Heart right ventricle (tissue), 16 donors: ENCODE results near the gene MYT1. TPM values are rescaled to one million over a fixed set of nuclear protein-coding genes. Genes with fewer than 3 reads are reported as not detected.
A peak's percentile ranks its signal among the peaks of the same experiment; 100 is the strongest.
"Not testable (repeated sequence)": the region's sequence is repeated elsewhere in the genome, so short reads cannot be mapped to it uniquely, and the experiment has no call there.

Source experiments
- ATAC-seq, 8 donors: fragments of 200-7000 bp; cut with Tn5 transposase; one replicate each; pipeline ENCODE4 v1.9.1; 2020; ENCODE audit warnings: mild to moderate bottlenecking in 8 of 8, moderate library complexity in 8 of 8, moderate number of reproducible peaks in 1 of 8
- DNase-seq, 2 donors: peaks; one replicate each; pipeline ENCODE4 v3.0.0-alpha.2; 2020
- H3K27ac ChIP-seq, 10 donors: fragments of 200-600 bp; sonication (generic) in 2 of 10; one replicate each; pipeline versions ENCODE4 v1.5.0 to v1.8.0; 2020 to 2022; ENCODE audit warnings: mild to moderate bottlenecking in 3 of 10
- H3K27me3 ChIP-seq, 7 donors: fragments of 200-600 bp; one replicate each; pipeline ENCODE4 v1.8.0; 2021 to 2022; ENCODE audit warnings: mild to moderate bottlenecking in 2 of 7
- H3K36me3 ChIP-seq, 9 donors: fragments of 200-600 bp; sonication (generic) in 1 of 9; one replicate each; pipeline versions ENCODE4 v1.5.0 to v1.8.0; 2020 to 2022; ENCODE audit warnings: mild to moderate bottlenecking in 2 of 9
- H3K4me1 ChIP-seq, 9 donors: fragments of 200-600 bp; sonication (generic) in 1 of 9; one replicate each; pipeline versions ENCODE4 v1.5.0 to v1.8.0; 2020 to 2022; ENCODE audit warnings: mild to moderate bottlenecking in 4 of 9
- H3K4me3 ChIP-seq, 10 donors: fragments of 200-600 bp; sonication (generic) in 2 of 10; one replicate each; pipeline versions ENCODE4 v1.5.0 to v1.8.0; 2020 to 2022; ENCODE audit warnings: mild to moderate bottlenecking in 7 of 10, moderate library complexity in 2 of 10
- H3K9me3 ChIP-seq, 11 donors: fragments of 200-600 bp in 10 of 11; sonication (generic) in 2 of 11; one replicate each; pipeline versions ENCODE4 v1.5.0 to v1.8.0; 2013 to 2022; ENCODE audit warnings: mild to moderate bottlenecking in 2 of 11, control low read depth in 1 of 11, moderate library complexity in 1 of 11
- WGBS, 2 donors: extraction: QIAGEN DNeasy Blood & Tissue Kit; methylation state at CpG; one replicate each; pipeline ENCODE4 v1.1.7; 2013; ENCODE audit warnings: inconsistent platforms in 1 of 2; 5-methylcytosine and 5-hydroxymethylcytosine counted together
- intact Hi-C, 10 donors: fragments of 100-400 bp; cut with DNase I; formaldehyde crosslinking; loops; one replicate each; pipeline versions ENCODE4 v1.11.1 to v1.14.2; 2022
- polyA plus RNA-seq, 2 donors: library from polyadenylated mRNA; stranded (reverse); fragments of 200-250 nt; gene quantifications; one replicate each; pipeline ENCODE4 v1.2.3, GENCODE V29; 2013
- total RNA-seq, 10 donors: library from RNA; stranded (reverse); fragmentation: NEBNext Ultra II Directional in 3 of 10; extraction: Animal tissue kit (Norgen Biotek cat#: 25700) in 3 of 10; gene quantifications; one replicate each; pipeline versions ENCODE4 v1.2.1 to v1.2.4, GENCODE V29; 2021 to 2023
- TF ChIP-seq, protein P1 (sequence below), 9 donors: fragments of 200-600 bp; sonication (generic) in 2 of 9; IDR thresholded peaks; one replicate each; pipeline versions ENCODE4 v1.5.0 to v1.8.0; 2021 to 2022; ENCODE audit warnings: antibody characterized with exemption in 9 of 9, mild to moderate bottlenecking in 5 of 9, moderate library complexity in 1 of 9
- donor health status: Arrhythmogenic right ventricular cardiomyopathy.
- donor health status: ischemic (EF 13 %, LVEDD 7.1; RV severe dilation, severe dysfunction).
- donor health status: healthy with polysubstance abuse.
- donor health status: DM: no; HTN: yes; CAD: no.
- donor health status: DM: no; HTN: no; CAD: no.
- donor health status: ischemic (EF 25% LVEDD 6.9; RV normal size, moderate dysfunction).
- donor health status: ischemic (EF 25% LVEDD 5.7; RV mildly dilated, moderate dysfunction).
- donor health status: healthy.
- donor health status: DM: yes; HTN: yes; CAD: no.
- donor health status: Ischemic cardiomyopathy.
- donor health status: ischemic (EF 35%, LVEDD 5.7; RV mildly dilated, moderate dysfunction).
- donor health status: nonischemic (EF 11% LVEDD 7.7; RV severe dilation, severe dysfunction).
- donor health status: DM: yes; HTN: yes; CAD: no.
- donor health status: PGD.
- donor health status: ischemic (EF 29% LVEDD 5.4; RV normal size, mild dysfunction).
- donor health status: nonischemic (EF 23%, LVEDD 6.1; RV moderate dilation, normal function).

Gene MYT1
- total and polyA plus RNA-seq, 12 donors: 0.01 to 0.35 (median 0.11) TPM; not detected in 1

DNA sequence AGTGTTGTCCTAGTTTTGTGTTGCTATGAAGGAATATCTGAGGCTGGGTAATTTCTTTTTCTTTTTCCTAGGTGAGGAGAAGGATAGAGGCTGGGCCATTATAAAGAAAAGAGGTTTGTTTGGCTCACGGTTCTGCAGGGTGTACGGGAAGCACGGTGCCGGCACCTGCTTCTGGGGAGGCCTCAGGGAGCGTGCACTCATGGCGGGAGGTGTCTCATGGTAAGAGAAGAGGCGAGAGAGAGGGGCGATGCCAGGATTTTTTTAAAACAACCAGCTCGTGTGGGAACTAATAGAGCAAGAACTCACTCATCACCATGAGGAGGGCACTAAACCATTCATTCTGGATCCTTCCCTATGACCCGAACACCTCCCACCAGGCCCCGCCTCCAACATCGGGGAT is 42.7 kb upstream of the MYT1 start:
- Histone ChIP-seq H3K4me1 (peaks cover 0 to 10% (median 0%) of the 10 kb centered on the region in 9 donors), H3K9me3 (no peaks in the 10 kb centered on the region), H3K4me3 (no peak overlapping the region), H3K27me3 (peaks cover 0 to 33% (median 25%) of the 10 kb centered on the region in 7 donors), H3K36me3 (no peaks in the 10 kb centered on the region), H3K27ac (no peak overlapping the region)
- TF ChIP-seq, protein P1, sequence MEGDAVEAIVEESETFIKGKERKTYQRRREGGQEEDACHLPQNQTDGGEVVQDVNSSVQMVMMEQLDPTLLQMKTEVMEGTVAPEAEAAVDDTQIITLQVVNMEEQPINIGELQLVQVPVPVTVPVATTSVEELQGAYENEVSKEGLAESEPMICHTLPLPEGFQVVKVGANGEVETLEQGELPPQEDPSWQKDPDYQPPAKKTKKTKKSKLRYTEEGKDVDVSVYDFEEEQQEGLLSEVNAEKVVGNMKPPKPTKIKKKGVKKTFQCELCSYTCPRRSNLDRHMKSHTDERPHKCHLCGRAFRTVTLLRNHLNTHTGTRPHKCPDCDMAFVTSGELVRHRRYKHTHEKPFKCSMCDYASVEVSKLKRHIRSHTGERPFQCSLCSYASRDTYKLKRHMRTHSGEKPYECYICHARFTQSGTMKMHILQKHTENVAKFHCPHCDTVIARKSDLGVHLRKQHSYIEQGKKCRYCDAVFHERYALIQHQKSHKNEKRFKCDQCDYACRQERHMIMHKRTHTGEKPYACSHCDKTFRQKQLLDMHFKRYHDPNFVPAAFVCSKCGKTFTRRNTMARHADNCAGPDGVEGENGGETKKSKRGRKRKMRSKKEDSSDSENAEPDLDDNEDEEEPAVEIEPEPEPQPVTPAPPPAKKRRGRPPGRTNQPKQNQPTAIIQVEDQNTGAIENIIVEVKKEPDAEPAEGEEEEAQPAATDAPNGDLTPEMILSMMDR (IDR thresholded peaks at IDR 0.05): no peak
- WGBS, 2 donors: 84 to 89% methylated on average over 12 of the region's 12 CpGs
- no peak for ATAC-seq
- intact Hi-C loops: loop anchor here in 9 of 10 donors (2.0 to 10.0 kb wide), 5 partner anchors 39 to 139 kb away; partner anchors contain the start of genes C20orf204 (in 7 of the 9), LKAAEAR1 (in 3 of the 9), OPRL1 (in 3 of the 9) and PRPF6 (in 1 of the 9)
- DNase-seq: no peak

DNA sequence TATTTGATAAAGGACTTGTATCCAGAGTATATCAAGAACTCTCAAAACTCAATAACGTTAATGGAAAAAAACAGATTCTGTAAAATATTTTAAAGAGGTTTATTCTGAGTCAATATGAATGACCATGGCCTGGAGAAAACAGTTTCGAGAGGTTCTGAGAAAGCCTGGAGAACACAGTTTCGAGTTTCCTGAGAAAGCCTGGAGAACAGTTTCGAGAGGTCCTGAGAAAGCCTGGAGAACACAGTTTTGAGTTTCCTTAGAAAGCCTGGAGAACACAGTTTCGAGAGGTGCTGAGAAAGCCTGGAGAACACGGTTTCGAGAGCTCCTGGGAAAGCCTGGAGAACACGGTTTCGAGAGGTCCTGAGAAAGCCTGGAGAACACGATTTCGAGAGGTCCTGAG is 41.3 kb upstream of the MYT1 start:
- H3K4me3 ChIP-seq, H3K9me3 ChIP-seq, ATAC-seq, H3K36me3 ChIP-seq, DNase-seq, H3K27ac ChIP-seq: not testable (repeated sequence)
- WGBS, 2 donors: 85 to 87% methylated on average over 11 of the region's 11 CpGs
- peaks cover 0 to 10% (median 0%) of the 10 kb centered on the region in 9 donors for H3K4me1 ChIP-seq
- H3K27me3 ChIP-seq: peaks cover 0 to 36% (median 25%) of the 10 kb centered on the region in 7 donors
- intact Hi-C loops: loop anchor here in 9 of 10 donors (5.0 to 10.0 kb wide), 4 partner anchors 41 to 141 kb away; partner anchors contain the start of genes C20orf204 (in 7 of the 9), LKAAEAR1 (in 3 of the 9), OPRL1 (in 3 of the 9) and PRPF6 (in 1 of the 9)

DNA sequence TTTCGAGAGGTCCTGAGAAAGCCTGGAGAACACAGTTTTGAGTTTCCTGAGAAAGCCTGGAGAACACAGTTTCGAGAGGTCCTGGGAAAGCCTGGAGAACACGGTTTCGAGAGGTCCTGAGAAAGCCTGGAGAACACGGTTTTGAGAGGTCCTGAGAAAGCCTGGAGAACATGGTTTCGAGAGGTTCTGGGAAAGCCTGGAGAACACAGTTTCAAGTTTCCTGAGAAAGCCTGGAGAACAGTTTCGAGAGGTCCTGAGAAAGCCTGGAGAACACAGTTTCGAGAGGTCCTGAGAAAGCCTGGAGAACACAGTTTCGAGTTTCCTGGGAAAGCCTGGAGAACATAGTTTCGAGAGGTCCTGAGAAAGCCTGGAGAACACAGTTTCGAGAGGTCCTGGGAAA is 40.7 kb upstream of the MYT1 start:
- not testable (repeated sequence) for H3K4me3 ChIP-seq, H3K27ac ChIP-seq, DNase-seq, ATAC-seq, H3K9me3 ChIP-seq, H3K36me3 ChIP-seq
- H3K27me3 ChIP-seq: peaks cover 0 to 39% (median 28%) of the 10 kb centered on the region in 7 donors
- peaks cover 0 to 10% (median 0%) of the 10 kb centered on the region in 9 donors for H3K4me1 ChIP-seq
- 89 to 92% methylated on average over 11 of the region's 11 CpGs for WGBS, 2 donors
- intact Hi-C loops: loop anchor here in 9 of 10 donors (5.0 to 10.0 kb wide), 4 partner anchors 41 to 141 kb away; partner anchors contain the start of genes C20orf204 (in 7 of the 9), LKAAEAR1 (in 3 of the 9), OPRL1 (in 3 of the 9) and PRPF6 (in 1 of the 9)

DNA sequence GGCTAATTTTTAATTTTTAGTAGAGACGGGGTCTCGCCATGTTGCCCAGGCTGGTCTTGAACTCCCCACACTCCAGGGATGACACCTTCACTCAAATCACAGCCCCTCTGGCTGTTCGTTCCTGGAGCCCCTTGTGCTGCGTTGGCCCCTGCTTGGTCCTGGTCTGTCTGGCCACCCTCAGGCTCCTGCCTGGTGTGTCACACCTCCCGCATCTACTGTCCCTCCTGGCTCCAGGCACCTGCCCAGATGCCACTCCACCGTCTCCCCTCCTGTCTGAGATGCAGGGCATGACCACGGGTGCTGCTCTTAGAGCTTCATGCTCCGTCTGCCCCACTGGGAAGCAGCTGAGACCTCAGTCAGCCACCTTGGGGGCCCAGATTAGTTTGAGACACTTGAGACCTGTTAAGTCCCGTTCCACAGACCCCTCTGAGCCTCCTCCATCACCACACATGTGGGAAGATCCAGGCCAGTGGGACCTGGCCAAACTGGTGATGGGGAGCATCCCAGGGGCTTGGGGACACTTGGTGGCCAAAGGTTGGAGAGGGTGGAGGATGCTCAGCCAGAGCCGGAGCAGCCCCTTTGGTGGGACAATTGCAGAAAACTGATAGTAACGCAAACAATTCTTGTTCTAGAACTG is 35.0 kb upstream of the MYT1 start:
- ATAC-seq (peak in 1 of 8 donors; percentile 12), DNase-seq (no peak)
- peaks cover 0 to 39% (median 21%) of the 10 kb centered on the region in 7 donors for H3K27me3 ChIP-seq
- H3K4me1 ChIP-seq: no peaks in the 10 kb centered on the region
- H3K27ac ChIP-seq: no peak overlapping the region
- intact Hi-C loops: loop anchor here in 1 of 10 donors (10.0 kb wide), 1 partner anchor 94 kb away; the partner anchor contains the start of gene C20orf204
- 80 to 82% methylated on average over 11 of the region's 11 CpGs for WGBS, 2 donors
- TF ChIP-seq, protein P1 (IDR thresholded peaks at IDR 0.05): no peak
- peaks cover 0 to 7% (median 0%) of the 10 kb centered on the region in 11 donors for H3K9me3 ChIP-seq
- H3K36me3 ChIP-seq: no peaks in the 10 kb centered on the region
- no peak overlapping the region for H3K4me3 ChIP-seq

DNA sequence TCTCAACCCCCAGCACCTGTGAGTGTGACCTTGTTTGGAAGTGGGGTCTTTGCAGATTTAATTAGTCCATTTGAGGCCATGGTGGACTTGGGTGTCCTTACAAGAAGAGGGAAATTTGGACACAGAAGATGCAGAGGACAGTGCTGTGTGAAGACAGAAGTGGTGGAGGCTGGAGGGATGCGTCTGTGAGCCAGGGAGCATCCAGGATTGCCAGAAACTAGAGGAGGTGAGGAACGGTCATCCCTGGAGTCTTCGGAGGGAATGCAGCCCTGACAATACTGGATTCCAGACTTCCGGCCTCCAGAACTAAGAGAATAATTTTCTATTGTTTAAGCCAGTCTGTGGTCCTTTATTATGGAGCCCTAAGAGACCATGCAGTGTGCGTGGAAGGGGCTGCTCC is 34.0 kb upstream of the MYT1 start:
- H3K4me3 ChIP-seq: no peak overlapping the region
- H3K27ac ChIP-seq: no peak overlapping the region
- peaks cover 0 to 31% (median 19%) of the 10 kb centered on the region in 7 donors for H3K27me3 ChIP-seq
- TF ChIP-seq, protein P1 (IDR thresholded peaks at IDR 0.05): no peak
- no peaks in the 10 kb centered on the region for H3K4me1 ChIP-seq
- H3K9me3 ChIP-seq: peaks cover 0 to 7% (median 0%) of the 10 kb centered on the region in 11 donors
- no peaks in the 10 kb centered on the region for H3K36me3 ChIP-seq
- intact Hi-C loops: no loop called here
- DNase-seq: no peak
- 50 to 73% methylated on average over 5 of the region's 5 CpGs for WGBS, 2 donors
- no peak for ATAC-seq
